Glomerular visceral epithelial cell (primary cell): ENCODE results near the gene PSMA3.

Experiments used
- DNase-seq: peaks from one replicate; pipeline ENCODE4 v3.0.0-alpha.2; 2016; ENCODE audit errors: extremely low spot score

Gene PSMA3

GRCh38 chr14:58272588-58273372, 28.1 kb downstream of the PSMA3 start:
- peak; percentile 21 for DNase-seq

DNA sequence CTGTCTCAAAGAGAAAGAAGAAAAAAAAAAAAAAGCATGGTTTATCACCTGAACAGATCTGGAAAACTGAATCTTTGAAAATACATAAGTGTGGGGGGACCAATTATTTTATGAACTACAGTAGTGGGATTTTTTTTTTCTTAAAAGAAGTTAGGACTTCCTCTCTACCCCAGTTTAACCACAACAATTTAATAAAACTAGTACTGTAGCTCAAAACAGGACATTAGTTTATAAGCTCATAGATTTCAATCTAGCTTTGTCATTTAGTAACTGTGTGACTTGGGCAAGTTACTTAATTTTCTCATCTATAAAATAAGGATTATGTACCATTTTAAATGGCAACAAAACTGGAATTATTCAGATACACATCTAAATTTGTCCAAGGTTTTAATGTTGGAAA, 30.2 kb downstream of the PSMA3 start:
- no peak for DNase-seq

GRCh38 chr14:58275527-58276190, 31.0 kb downstream of the PSMA3 start:
- no peak for DNase-seq

- no peak for DNase-seq
Observed at GRCh38 chr14:58276208-58276607, 31.6 kb downstream of the PSMA3 start.

DNA sequence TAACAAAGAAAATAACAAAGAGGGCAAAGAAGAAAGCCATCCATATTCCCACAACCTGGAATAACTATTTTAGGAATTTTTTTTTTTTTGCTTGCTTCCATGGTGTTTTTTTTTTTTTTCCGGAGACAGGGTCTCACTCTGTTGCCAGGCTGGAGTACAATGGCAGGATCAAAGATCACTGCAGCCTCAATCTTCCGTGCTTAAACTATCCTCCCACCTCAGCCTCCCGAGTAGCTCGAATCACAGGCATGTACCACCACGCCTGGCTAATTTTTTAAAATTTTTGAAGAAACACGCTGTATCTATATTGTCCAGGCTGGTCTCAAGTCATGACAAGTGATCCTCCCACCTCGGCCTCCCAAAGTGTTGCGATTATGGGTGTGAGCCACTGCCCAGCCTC, 33.5 kb downstream of the PSMA3 start:
- DNase-seq = no peak

- DNase-seq = peak; percentile 97
Observed at GRCh38 chr14:58280954-58281787, 36.5 kb downstream of the PSMA3 start.

DNA sequence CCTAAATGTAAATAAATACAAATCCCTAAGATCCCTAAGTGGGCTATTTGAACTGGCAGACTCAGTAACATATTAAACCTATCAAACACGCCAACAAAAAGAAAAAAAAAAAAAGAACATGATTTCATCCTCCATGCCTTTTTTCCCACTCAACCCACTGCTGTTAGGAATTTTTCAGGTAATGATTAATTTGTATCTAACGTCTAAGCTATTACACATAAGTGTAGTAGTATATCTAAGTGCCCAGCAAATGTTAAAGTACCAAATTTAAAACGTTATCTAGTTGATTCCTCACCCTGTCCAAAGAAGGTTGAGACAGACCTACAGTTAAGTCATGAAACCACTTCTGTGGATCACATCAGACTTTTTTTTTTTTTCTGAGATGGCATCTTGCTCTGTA, 37.3 kb downstream of the PSMA3 start:
- peak; percentile 83 for DNase-seq

GRCh38 chr14:58282925-58283593, 38.4 kb downstream of the PSMA3 start:
- DNase-seq = no peak

- no peak for DNase-seq
Observed at GRCh38 chr14:58283730-58284129, 39.1 kb downstream of the PSMA3 start.

- no peak for DNase-seq
Observed at GRCh38 chr14:58285132-58285531, 40.5 kb downstream of the PSMA3 start.

DNA sequence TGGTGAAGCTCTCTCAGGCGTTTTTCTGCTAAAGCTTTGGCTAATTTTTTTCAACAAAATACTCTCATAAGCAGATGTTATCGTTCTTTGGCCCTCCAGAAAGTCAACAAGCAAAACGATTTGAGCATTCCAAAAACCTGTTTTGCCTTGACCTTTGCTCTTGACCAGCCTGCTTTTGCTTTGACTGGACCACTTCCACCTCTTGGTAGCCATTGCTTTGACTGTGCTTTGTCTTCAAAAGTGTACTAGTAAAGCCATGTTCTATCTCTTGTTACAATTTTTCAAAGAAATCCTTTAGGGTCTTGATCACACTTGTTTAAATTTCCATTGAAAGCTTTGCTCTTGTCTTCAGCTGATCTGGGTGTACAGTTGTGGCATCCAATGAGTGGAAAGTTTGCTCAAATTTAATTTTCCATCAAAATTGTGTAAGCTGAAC, 43.0 kb downstream of the PSMA3 start:
- no peak for DNase-seq

DNA sequence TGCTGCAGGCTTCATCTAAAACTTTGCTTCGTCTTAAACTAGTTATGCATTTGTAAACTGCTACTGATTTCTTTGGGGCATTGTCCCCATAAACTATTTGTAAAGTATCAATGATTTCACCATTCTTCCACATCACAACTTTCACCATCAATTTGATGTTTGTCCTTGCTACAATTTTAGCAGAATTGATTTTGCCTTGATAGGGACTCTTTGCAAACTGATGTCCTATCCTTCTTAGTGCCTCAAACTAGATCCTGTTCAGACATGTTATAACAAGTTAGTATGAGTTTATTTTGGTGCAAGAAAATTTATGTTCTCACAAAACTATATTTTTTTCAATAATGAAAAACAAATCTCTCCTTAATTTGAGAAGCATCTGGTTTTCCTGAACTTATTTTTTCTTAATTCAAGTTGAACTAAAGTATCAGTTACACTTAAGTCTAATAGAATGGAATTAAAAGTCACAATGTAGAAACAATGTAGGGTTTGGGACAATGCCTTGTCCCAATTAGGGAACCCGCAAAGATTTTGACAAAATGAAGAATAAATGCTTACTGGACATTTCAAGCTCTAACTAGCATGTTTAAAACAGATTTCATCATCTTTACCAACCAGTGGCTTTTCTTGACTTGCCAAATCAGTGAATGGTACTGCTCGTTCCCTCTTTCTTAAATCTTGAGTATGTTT, 43.6 kb downstream of the PSMA3 start:
- DNase-seq = no peak

DNA sequence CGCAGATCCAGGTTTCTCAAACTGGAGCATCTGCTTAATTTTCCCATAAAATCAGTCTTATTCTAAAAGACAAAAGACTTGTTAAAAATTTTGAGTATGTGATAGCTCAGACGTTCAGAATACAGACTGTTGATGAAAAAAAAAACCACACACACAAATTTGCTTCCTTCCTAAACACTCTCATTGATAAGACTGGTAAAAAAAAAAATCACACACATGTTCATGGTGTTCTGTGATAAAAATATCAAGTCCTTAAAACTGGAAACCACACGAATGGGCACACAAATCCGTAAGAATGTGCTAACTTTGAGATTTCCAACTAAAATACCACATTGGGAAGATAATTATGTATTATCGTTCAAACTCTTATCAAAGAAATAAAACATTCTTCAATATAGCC, 47.0 kb downstream of the PSMA3 start:
- no peak for DNase-seq

GRCh38 chr14:58292187-58292586, 47.5 kb downstream of the PSMA3 start:
- no peak for DNase-seq

GRCh38 chr14:58294201-58294600, 49.6 kb downstream of the PSMA3 start:
- no peak for DNase-seq

DNA sequence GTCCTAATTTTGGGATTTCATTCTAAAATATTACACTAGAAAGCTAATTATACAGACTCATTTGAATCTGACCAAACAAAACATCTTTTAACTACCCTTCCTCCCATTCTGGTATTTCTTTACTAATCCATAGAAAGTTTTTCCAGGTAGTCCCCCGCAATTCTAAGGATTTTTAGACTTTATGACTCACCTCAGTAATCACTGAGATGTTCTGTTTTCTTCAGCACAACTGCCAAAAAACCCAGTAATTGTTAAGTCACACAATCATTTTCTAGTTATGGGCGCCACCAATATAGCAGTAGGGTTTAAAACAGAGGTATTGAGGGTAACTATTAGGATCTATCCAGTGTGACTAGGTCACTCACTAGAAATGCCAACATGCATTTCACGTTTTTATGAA, 52.1 kb downstream of the PSMA3 start:
- DNase-seq = no peak

DNA sequence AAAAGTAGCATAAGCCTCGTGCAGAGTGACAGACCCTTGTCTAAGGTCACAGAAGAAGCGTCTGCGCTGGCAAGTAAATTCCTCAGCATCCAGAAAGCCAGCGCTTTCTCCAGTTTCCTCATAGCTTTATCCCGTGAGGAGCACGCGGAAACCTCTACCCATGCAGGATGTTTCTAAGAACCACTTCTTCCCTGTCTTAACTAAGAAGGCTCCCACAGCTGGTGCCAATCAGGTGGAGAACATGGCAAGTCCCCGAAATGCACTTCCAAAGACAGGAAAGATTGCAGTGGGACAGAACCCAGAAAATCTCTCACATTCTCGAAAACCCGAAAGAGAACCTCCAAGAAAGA, 52.7 kb downstream of the PSMA3 start:
- no peak for DNase-seq

DNA sequence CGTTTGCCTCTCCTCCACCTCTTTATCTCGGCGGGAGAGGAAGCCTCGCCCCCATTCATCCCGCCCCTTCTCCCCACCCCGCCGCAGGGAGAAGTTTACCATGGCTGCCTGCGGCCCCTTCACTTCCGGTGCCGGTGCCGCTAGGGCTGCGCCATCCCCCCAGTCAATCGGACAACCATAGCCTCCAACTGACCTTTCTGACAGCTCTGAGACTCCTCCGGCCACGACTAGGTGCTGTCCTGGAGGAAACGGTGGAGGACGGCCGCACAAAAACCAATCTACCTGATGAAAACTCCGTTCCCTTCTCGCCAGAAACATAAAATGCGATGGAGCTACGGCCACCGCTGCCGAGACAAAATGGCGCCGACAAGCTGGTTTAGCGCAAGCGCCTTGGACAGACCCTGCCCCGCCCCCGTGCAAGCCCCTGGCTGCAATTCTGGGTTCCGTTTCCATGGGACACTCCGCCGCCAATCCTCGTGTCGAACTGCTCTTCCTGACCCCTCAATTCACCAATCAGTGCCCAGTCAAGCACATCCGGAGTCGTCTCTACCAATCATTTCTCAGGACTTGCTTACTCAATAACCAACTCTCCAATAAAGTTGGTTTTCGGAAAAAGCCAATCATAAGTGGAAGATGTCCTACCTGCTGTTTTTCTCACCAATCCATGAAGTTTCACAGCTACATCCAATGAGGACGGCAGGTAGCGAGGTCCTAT, 53.3 kb downstream of the PSMA3 start:
- peak; percentile 100 for DNase-seq

DNA sequence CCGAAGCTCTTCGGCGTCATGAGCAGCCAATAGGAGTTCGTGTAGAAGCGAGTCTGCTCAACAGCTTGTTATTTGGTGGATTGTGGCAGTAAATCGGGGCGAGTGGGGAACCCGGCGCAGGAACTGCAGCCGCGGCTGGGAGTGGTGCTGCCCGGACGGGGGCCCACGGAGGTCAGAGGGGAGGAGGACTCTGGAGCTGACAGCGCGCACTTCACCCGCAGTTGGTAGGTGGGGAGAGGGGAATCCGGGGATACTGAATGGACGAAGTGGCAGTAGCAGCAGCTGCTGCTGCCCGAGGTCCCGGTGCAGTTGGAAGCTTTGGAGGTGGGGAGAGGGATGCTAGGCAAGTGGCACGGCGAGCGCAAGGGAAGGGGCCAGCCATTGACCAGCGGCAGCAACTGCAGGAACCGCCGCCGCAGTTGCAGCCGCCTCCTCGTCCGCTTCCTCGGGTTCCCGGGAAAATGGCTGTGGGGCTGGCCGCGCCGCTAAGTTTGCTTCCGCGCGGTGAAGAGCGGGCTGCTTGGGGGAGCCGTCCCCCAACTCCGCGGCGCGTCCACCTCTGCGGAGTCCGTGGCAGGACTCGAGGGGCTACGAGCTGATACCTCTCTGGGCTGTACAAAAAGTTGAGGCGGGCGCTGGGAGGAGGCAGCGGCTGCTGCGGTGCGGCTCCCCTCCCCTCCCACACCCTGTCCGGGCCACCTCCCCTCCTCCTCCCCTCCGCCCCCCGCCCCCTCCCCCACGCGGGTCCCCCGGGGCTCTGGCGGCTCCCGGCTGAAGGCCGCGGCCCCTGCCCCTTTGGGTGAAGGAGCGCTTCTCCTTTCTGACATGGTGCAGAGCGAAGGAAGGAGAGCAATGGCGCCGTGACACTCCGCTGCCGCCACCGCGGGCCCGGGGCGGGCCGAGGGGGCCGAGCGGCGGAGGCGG, 54.1 kb downstream of the PSMA3 start, which contains the start of gene ARID4A:
ARID4A (plus strand) TSS at position 79 of the 924 bp plus-strand sequence. CDS start 1,300 bp downstream, outside the sequence.
- DNase-seq = peak; percentile 21
